ENCODE results near the gene LRP8. TPM values are rescaled to one million over a fixed set of nuclear protein-coding genes. Genes with fewer than 3 reads are reported as not detected.
A peak's percentile ranks its signal among the peaks of the same experiment; 100 is the strongest.

LRP8 gene
- total RNA-seq, 1 donor from 2014 or later = 12.8 TPM

- peaks cover 1% of the 10 kb centered on the region for H3K36me3 ChIP-seq (ENCODE audit: insufficient read depth, low read length)
- no peak overlapping the region for H3K27ac Mint-ChIP-seq (ENCODE audit: unreplicated experiment)
- H3K4me2 ChIP-seq (ENCODE audit: low read length) = peak overlapping the region; percentile 91
- no peak for DNase-seq (ENCODE audit: low read depth)
- H3K9me3 Mint-ChIP-seq (ENCODE audit: unreplicated experiment) = no peaks in the 10 kb centered on the region
- H3K27me3 ChIP-seq (ENCODE audit: insufficient read depth, low read length) = no peaks in the 10 kb centered on the region
- H3K4me3 Mint-ChIP-seq (ENCODE audit: unreplicated experiment) = peak overlapping the region; percentile 89
- H3K27me3 Mint-ChIP-seq (ENCODE audit: low read depth, unreplicated experiment) = peaks cover 35% of the 10 kb centered on the region
- H4K20me1 ChIP-seq (ENCODE audit: insufficient read depth, low read length) = peaks cover 4% of the 10 kb centered on the region
- peaks cover 6% of the 10 kb centered on the region for H3K36me3 Mint-ChIP-seq (ENCODE audit: low read depth, unreplicated experiment)
- H3K9ac ChIP-seq (ENCODE audit: low read length) = peak overlapping the region; percentile 73
- peak overlapping the region; percentile 93 for H3K4me3 ChIP-seq (ENCODE audit: insufficient read depth, low read depth, low read length)
- TF ChIP-seq, protein P1, sequence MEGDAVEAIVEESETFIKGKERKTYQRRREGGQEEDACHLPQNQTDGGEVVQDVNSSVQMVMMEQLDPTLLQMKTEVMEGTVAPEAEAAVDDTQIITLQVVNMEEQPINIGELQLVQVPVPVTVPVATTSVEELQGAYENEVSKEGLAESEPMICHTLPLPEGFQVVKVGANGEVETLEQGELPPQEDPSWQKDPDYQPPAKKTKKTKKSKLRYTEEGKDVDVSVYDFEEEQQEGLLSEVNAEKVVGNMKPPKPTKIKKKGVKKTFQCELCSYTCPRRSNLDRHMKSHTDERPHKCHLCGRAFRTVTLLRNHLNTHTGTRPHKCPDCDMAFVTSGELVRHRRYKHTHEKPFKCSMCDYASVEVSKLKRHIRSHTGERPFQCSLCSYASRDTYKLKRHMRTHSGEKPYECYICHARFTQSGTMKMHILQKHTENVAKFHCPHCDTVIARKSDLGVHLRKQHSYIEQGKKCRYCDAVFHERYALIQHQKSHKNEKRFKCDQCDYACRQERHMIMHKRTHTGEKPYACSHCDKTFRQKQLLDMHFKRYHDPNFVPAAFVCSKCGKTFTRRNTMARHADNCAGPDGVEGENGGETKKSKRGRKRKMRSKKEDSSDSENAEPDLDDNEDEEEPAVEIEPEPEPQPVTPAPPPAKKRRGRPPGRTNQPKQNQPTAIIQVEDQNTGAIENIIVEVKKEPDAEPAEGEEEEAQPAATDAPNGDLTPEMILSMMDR (IDR thresholded peaks at IDR 0.05; ENCODE audit: insufficient read depth, low read depth, low read length) = no peak
- no peak for TF ChIP-seq EZH2 (IDR thresholded peaks at IDR 0.05; ENCODE audit: insufficient read depth, low read length)
- H2AFZ ChIP-seq (ENCODE audit: low read depth, low read length) = peak overlapping the region; percentile 97
- no peaks in the 10 kb centered on the region for H3K9me3 ChIP-seq (ENCODE audit: insufficient read depth, low read depth, low read length)
- FAIRE-seq = no peak
- no peaks in the 10 kb centered on the region for H3K79me2 ChIP-seq (ENCODE audit: insufficient read depth, low read length)
- no peaks in the 10 kb centered on the region for H3K4me1 Mint-ChIP-seq (ENCODE audit: low read depth, unreplicated experiment)
- H3K4me1 ChIP-seq (ENCODE audit: insufficient read depth, low read length) = peaks cover 7% of the 10 kb centered on the region
- H3K27ac ChIP-seq (ENCODE audit: low read depth, low read length) = no peak overlapping the region
Observed at GRCh38 chr1:53328541-53329499, 950 bp upstream of the LRP8 start.

- Histone ChIP-seq H3K27me3 (ENCODE audit: insufficient read depth, low read length) (no peaks in the 10 kb centered on the region), H3K9ac (ENCODE audit: low read length) (peak overlapping the region; percentile 79), H3K4me2 (ENCODE audit: low read length) (peak overlapping the region; percentile 100), H3K27ac (ENCODE audit: low read depth, low read length) (peak overlapping the region; percentile 56), H3K36me3 (ENCODE audit: insufficient read depth, low read length) (peaks cover 6% of the 10 kb centered on the region), H4K20me1 (ENCODE audit: insufficient read depth, low read length) (peaks cover 16% of the 10 kb centered on the region), H3K79me2 (ENCODE audit: insufficient read depth, low read length) (no peaks in the 10 kb centered on the region), H3K9me3 (ENCODE audit: insufficient read depth, low read depth, low read length) (no peaks in the 10 kb centered on the region), H3K4me1 (ENCODE audit: insufficient read depth, low read length) (peaks cover 7% of the 10 kb centered on the region), H3K4me3 (ENCODE audit: insufficient read depth, low read depth, low read length) (peak overlapping the region; percentile 93), H2AFZ (ENCODE audit: low read depth, low read length) (peak overlapping the region; percentile 95)
- no peak for FAIRE-seq
- H3K27me3 Mint-ChIP-seq (ENCODE audit: low read depth, unreplicated experiment) = peaks cover 27% of the 10 kb centered on the region
- H3K4me1 Mint-ChIP-seq (ENCODE audit: low read depth, unreplicated experiment) = no peaks in the 10 kb centered on the region
- no peak overlapping the region for H3K27ac Mint-ChIP-seq (ENCODE audit: unreplicated experiment)
- peak; percentile 22 for DNase-seq (ENCODE audit: low read depth)
- no peak for TF ChIP-seq EZH2 (IDR thresholded peaks at IDR 0.05; ENCODE audit: insufficient read depth, low read length)
- TF ChIP-seq, protein P1 (IDR thresholded peaks at IDR 0.05; ENCODE audit: insufficient read depth, low read depth, low read length) = no peak
- peak overlapping the region; percentile 89 for H3K4me3 Mint-ChIP-seq (ENCODE audit: unreplicated experiment)
- no peaks in the 10 kb centered on the region for H3K9me3 Mint-ChIP-seq (ENCODE audit: unreplicated experiment)
- peaks cover 9% of the 10 kb centered on the region for H3K36me3 Mint-ChIP-seq (ENCODE audit: low read depth, unreplicated experiment)
Observed at GRCh38 chr1:53327182-53327913, 522 bp downstream of the LRP8 start.

All from astrocyte (in vitro differentiated cells and primary cell).